ENCODE measurements around the gene TESK2. TPM values are rescaled to one million over a fixed set of nuclear protein-coding genes. Genes with fewer than 3 reads are reported as not detected.

Gene TESK2
- polyA plus RNA-seq, 1 donor from 2014 or later, result 0.51 TPM

- H3K9me2 ChIP-seq (ENCODE audit: insufficient read depth, low read length), result no peaks in the 10 kb centered on the region
- no peaks in the 10 kb centered on the region for H3K9me3 ChIP-seq (ENCODE audit: low read length)
- H3K27me3 ChIP-seq (ENCODE audit: insufficient read depth, low read depth, low read length), result no peaks in the 10 kb centered on the region
- H3K36me3 ChIP-seq (ENCODE audit: insufficient read depth, low read length), result no peaks in the 10 kb centered on the region
- TF ChIP-seq CTCF (IDR thresholded peaks at IDR 0.05; ENCODE audit: poor library complexity, severe bottlenecking) (no peak), MXI1 (conservative IDR thresholded peaks at IDR 0.05; ENCODE audit: poor library complexity, severe bottlenecking) (no peak), EZH2 (IDR thresholded peaks at IDR 0.05; ENCODE audit: borderline replicate concordance, insufficient read depth, low read length, poor library complexity, severe bottlenecking) (no peak), RAD21 (conservative IDR thresholded peaks at IDR 0.05) (no peak), REST (IDR thresholded peaks at IDR 0.05; ENCODE audit: borderline replicate concordance) (no peak), TAF1 (IDR thresholded peaks at IDR 0.05; ENCODE audit: low read depth) (no peak), POLR2AphosphoS5 (IDR thresholded peaks at IDR 0.05) (no peak), SMC3 (conservative IDR thresholded peaks at IDR 0.05; ENCODE audit: poor library complexity) (no peak), EP300 (conservative IDR thresholded peaks at IDR 0.05; ENCODE audit: poor library complexity, severe bottlenecking) (no peak)
- H3K79me2 ChIP-seq (replicated peaks; ENCODE audit: insufficient read depth, low read length), result no peaks in the 10 kb centered on the region
- no peak overlapping the region for H3K9ac ChIP-seq (ENCODE audit: low read length)
- no peak overlapping the region for H3K4me2 ChIP-seq (ENCODE audit: low read length)
- no peak overlapping the region for H2AFZ ChIP-seq (ENCODE audit: low read depth, low read length)
- no peaks in the 10 kb centered on the region for H4K20me1 ChIP-seq (ENCODE audit: insufficient read depth)
- no peak overlapping the region for H3K4me3 ChIP-seq (ENCODE audit: low read length)
- no peaks in the 10 kb centered on the region for H3F3A ChIP-seq (ENCODE audit: insufficient read depth, low read length, poor library complexity, severe bottlenecking)
- no peak overlapping the region for H3K27ac ChIP-seq (ENCODE audit: low read length)
Observed at GRCh38 chr1:45328680-45329079, 162.3 kb downstream of the TESK2 start.

GRCh38 chr1:45327644-45328515, 163.1 kb downstream of the TESK2 start:
- Histone ChIP-seq H3K36me3 (ENCODE audit: insufficient read depth, low read length) (no peaks in the 10 kb centered on the region), H3K27ac (ENCODE audit: low read length) (no peak overlapping the region), H4K20me1 (ENCODE audit: insufficient read depth) (no peaks in the 10 kb centered on the region), H3K9me2 (ENCODE audit: insufficient read depth, low read length) (no peaks in the 10 kb centered on the region), H3F3A (ENCODE audit: insufficient read depth, low read length, poor library complexity, severe bottlenecking) (no peaks in the 10 kb centered on the region), H3K4me2 (ENCODE audit: low read length) (no peak overlapping the region), H3K9ac (ENCODE audit: low read length) (no peak overlapping the region), H3K9me3 (ENCODE audit: low read length) (no peaks in the 10 kb centered on the region), H2AFZ (ENCODE audit: low read depth, low read length) (no peak overlapping the region), H3K27me3 (ENCODE audit: insufficient read depth, low read depth, low read length) (no peaks in the 10 kb centered on the region), H3K79me2 (replicated peaks; ENCODE audit: insufficient read depth, low read length) (no peaks in the 10 kb centered on the region), H3K4me3 (ENCODE audit: low read length) (no peak overlapping the region)
- TF ChIP-seq EP300 (conservative IDR thresholded peaks at IDR 0.05; ENCODE audit: poor library complexity, severe bottlenecking) (no peak), MXI1 (conservative IDR thresholded peaks at IDR 0.05; ENCODE audit: poor library complexity, severe bottlenecking) (no peak), REST (IDR thresholded peaks at IDR 0.05; ENCODE audit: borderline replicate concordance) (no peak), EZH2 (IDR thresholded peaks at IDR 0.05; ENCODE audit: borderline replicate concordance, insufficient read depth, low read length, poor library complexity, severe bottlenecking) (no peak), SMC3 (conservative IDR thresholded peaks at IDR 0.05; ENCODE audit: poor library complexity) (no peak), RAD21 (conservative IDR thresholded peaks at IDR 0.05) (no peak), CTCF (IDR thresholded peaks at IDR 0.05; ENCODE audit: poor library complexity, severe bottlenecking) (no peak), POLR2AphosphoS5 (IDR thresholded peaks at IDR 0.05) (no peak), TAF1 (IDR thresholded peaks at IDR 0.05; ENCODE audit: low read depth) (no peak)

All from neural cell (in vitro differentiated cells).